Measurements from ENCODE around the gene KHDC1. TPM values are rescaled to one million over a fixed set of nuclear protein-coding genes. Genes with fewer than 3 reads are reported as not detected.
"Not testable (repeated sequence)": the region's sequence is repeated elsewhere in the genome, so short reads cannot be mapped to it uniquely, and the experiment has no call there.

Gene KHDC1
- polyA plus RNA-seq, 1 donor (not counting 4 experiments of a cell fraction or from before 2014, with no cell fraction given): 0.55 TPM

DNA sequence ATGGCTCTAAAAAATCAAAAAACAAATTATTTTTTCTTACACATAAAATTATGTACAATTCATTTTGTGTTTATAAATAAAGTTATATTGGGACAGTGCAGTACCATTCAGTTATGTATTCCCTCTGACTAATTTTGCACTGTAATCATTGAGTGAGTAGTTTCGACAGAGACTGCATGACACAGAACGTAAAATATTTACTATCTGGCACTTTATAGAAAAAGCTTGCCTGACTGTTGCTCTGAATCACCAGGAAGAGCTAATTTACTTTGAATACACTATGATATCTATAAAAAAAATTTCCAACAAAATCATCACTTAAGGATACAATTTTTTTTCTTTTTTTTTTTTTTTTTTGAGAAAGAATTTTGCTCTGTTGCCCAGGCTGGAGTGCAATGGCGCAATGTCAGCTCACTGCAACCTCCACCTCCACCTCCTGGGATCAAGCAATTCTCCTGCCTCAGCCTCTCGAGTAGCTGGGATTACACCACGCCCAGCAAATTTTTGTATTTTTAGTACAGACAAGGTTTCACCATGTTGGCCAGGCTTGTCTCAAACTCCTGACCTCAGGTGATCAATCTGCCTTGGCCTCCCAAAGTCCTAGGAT is 26.7 kb downstream of the KHDC1 start:
- Histone ChIP-seq H3K9ac (ENCODE audit: control insufficient read depth, extremely low read depth, insufficient read depth, low read length) (peak overlapping the region; percentile 28), H3K79me2 (ENCODE audit: control insufficient read depth, insufficient read depth, low read length) (no peaks in the 10 kb centered on the region), H3K27ac (ENCODE audit: control insufficient read depth, insufficient read depth, low read length) (peak overlapping the region; percentile 88), H3K27me3 (ENCODE audit: control insufficient read depth, extremely low read depth, insufficient read depth, low read length) (no peaks in the 10 kb centered on the region), H3K4me3 (ENCODE audit: control insufficient read depth in 2 of 3, extremely low read depth in 1 of 3, insufficient read depth in 2 of 3, low read depth in 1 of 3, low read length in 3 of 3) (no peak overlapping the region), H3K9me3 (ENCODE audit: control insufficient read depth, low read depth, low read length) (no peaks in the 10 kb centered on the region), H3K4me1 (ENCODE audit: control insufficient read depth, extremely low read depth, insufficient read depth, low read length) (peaks cover 21% of the 10 kb centered on the region), H3K4me2 (ENCODE audit: control insufficient read depth, extremely low read depth, insufficient read depth, low read depth, low read length) (no peak overlapping the region), H3K9me1 (ENCODE audit: control insufficient read depth, extremely low read depth, insufficient read depth, low read length) (no peaks in the 10 kb centered on the region), H4K20me1 (ENCODE audit: control insufficient read depth, extremely low read depth, insufficient read depth, low read length) (no peaks in the 10 kb centered on the region), H2AFZ (ENCODE audit: control insufficient read depth, low read length) (no peak overlapping the region), H3K36me3 (ENCODE audit: control insufficient read depth in 2 of 2, extremely low read depth in 1 of 2, insufficient read depth in 2 of 2, low read length in 2 of 2) (no peaks in the 10 kb centered on the region)
- TF ChIP-seq, protein P1, sequence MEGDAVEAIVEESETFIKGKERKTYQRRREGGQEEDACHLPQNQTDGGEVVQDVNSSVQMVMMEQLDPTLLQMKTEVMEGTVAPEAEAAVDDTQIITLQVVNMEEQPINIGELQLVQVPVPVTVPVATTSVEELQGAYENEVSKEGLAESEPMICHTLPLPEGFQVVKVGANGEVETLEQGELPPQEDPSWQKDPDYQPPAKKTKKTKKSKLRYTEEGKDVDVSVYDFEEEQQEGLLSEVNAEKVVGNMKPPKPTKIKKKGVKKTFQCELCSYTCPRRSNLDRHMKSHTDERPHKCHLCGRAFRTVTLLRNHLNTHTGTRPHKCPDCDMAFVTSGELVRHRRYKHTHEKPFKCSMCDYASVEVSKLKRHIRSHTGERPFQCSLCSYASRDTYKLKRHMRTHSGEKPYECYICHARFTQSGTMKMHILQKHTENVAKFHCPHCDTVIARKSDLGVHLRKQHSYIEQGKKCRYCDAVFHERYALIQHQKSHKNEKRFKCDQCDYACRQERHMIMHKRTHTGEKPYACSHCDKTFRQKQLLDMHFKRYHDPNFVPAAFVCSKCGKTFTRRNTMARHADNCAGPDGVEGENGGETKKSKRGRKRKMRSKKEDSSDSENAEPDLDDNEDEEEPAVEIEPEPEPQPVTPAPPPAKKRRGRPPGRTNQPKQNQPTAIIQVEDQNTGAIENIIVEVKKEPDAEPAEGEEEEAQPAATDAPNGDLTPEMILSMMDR (optimal IDR thresholded peaks at IDR 0.05 in 1 of 3, IDR thresholded peaks at IDR 0.05 in 1 of 3, conservative IDR thresholded peaks at IDR 0.05 in 1 of 3; ENCODE audit: extremely low read depth in 1 of 3, insufficient read depth in 2 of 3, low read length in 3 of 3): no peak
- no peak for TF ChIP-seq EZH2 (IDR thresholded peaks at IDR 0.05; ENCODE audit: low read length)
- peak; percentile 49 for DNase-seq (ENCODE audit: low read depth, low spot score)
- dilution Hi-C loops (cut with MboI; ENCODE audit: extremely low pct_ligation_motif_present, low sequenced_read_pairs): no loop called here
- no peak for FAIRE-seq

DNA sequence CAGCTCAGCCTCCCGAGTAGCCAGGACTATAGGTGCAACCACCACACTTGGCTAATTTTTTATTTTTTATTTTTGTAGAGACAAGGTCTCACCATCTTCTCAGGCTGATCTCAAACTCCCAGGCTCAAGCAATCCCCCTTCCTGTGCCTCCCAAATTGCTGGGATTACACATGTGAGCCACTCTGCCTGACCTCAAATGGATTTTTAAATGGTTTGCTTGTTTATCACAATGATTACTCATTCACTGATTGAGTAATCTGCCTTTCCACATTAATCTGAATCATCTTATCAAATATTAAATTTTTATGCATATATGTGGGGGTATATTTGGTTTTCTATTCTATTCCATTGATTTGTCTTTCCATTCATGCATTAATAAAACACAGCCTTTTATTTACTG is 28.3 kb downstream of the KHDC1 start:
- H2AFZ ChIP-seq (ENCODE audit: control insufficient read depth, low read length): no peak overlapping the region
- H3K79me2 ChIP-seq (ENCODE audit: control insufficient read depth, insufficient read depth, low read length): no peaks in the 10 kb centered on the region
- peak overlapping the region; percentile 56 for H3K4me2 ChIP-seq (ENCODE audit: control insufficient read depth, extremely low read depth, insufficient read depth, low read depth, low read length)
- H3K27ac ChIP-seq (ENCODE audit: control insufficient read depth, insufficient read depth, low read length): peak overlapping the region; percentile 88
- no peaks in the 10 kb centered on the region for H3K9me3 ChIP-seq (ENCODE audit: control insufficient read depth, low read depth, low read length)
- DNase-seq (ENCODE audit: low read depth, low spot score) (peak; percentile 44), FAIRE-seq (peak; percentile 56)
- no peaks in the 10 kb centered on the region for H3K9me1 ChIP-seq (ENCODE audit: control insufficient read depth, extremely low read depth, insufficient read depth, low read length)
- no peak overlapping the region for H3K9ac ChIP-seq (ENCODE audit: control insufficient read depth, extremely low read depth, insufficient read depth, low read length)
- no peak overlapping the region for H3K4me3 ChIP-seq (ENCODE audit: control insufficient read depth in 2 of 3, extremely low read depth in 1 of 3, insufficient read depth in 2 of 3, low read depth in 1 of 3, low read length in 3 of 3)
- H3K4me1 ChIP-seq (ENCODE audit: control insufficient read depth, extremely low read depth, insufficient read depth, low read length): peaks cover 21% of the 10 kb centered on the region
- no peaks in the 10 kb centered on the region for H4K20me1 ChIP-seq (ENCODE audit: control insufficient read depth, extremely low read depth, insufficient read depth, low read length)
- H3K27me3 ChIP-seq (ENCODE audit: control insufficient read depth, extremely low read depth, insufficient read depth, low read length): no peaks in the 10 kb centered on the region
- dilution Hi-C loops (cut with MboI; ENCODE audit: extremely low pct_ligation_motif_present, low sequenced_read_pairs): no loop called here
- H3K36me3 ChIP-seq (ENCODE audit: control insufficient read depth in 2 of 2, extremely low read depth in 1 of 2, insufficient read depth in 2 of 2, low read length in 2 of 2): no peaks in the 10 kb centered on the region
- no peak for TF ChIP-seq EZH2 (IDR thresholded peaks at IDR 0.05; ENCODE audit: low read length)
- TF ChIP-seq, protein P1 (optimal IDR thresholded peaks at IDR 0.05 in 1 of 3, IDR thresholded peaks at IDR 0.05 in 1 of 3, conservative IDR thresholded peaks at IDR 0.05 in 1 of 3; ENCODE audit: extremely low read depth in 1 of 3, insufficient read depth in 2 of 3, low read length in 3 of 3): no peak

DNA sequence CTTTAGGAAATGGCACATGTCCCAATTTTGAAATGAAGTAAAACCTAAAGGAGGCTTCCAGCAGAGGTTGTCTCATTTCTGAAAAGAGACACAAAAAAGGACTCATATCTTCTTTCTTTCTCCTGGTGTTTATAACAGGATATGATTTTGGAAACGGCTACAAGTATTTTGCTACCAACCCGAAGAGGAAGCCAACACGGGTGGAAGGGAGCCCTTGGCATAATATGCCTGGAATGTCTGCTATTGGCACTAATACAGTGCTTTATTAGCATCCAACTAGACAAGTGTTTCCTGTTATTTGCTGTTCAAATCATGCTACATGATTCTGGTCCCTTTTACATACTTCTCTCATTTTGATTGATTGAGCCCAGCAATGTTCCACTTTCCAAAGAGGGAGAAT is 29.0 kb downstream of the KHDC1 start:
- H3K9ac ChIP-seq (ENCODE audit: control insufficient read depth, extremely low read depth, insufficient read depth, low read length); H3K36me3 ChIP-seq (ENCODE audit: control insufficient read depth in 2 of 2, extremely low read depth in 1 of 2, insufficient read depth in 2 of 2, low read length in 2 of 2); DNase-seq (ENCODE audit: low read depth, low spot score); H3K9me3 ChIP-seq (ENCODE audit: control insufficient read depth, low read depth, low read length); dilution Hi-C loops (cut with MboI; ENCODE audit: extremely low pct_ligation_motif_present, low sequenced_read_pairs); H3K9me1 ChIP-seq (ENCODE audit: control insufficient read depth, extremely low read depth, insufficient read depth, low read length); H3K79me2 ChIP-seq (ENCODE audit: control insufficient read depth, insufficient read depth, low read length); H4K20me1 ChIP-seq (ENCODE audit: control insufficient read depth, extremely low read depth, insufficient read depth, low read length); H3K27me3 ChIP-seq (ENCODE audit: control insufficient read depth, extremely low read depth, insufficient read depth, low read length); H3K4me3 ChIP-seq (ENCODE audit: control insufficient read depth in 2 of 3, extremely low read depth in 1 of 3, insufficient read depth in 2 of 3, low read depth in 1 of 3, low read length in 3 of 3): not testable (repeated sequence)
- H2AFZ ChIP-seq (ENCODE audit: control insufficient read depth, low read length): peak overlapping the region; percentile 62
- peak overlapping the region; percentile 56 for H3K4me2 ChIP-seq (ENCODE audit: control insufficient read depth, extremely low read depth, insufficient read depth, low read depth, low read length)
- peak; percentile 94 for FAIRE-seq
- H3K4me1 ChIP-seq (ENCODE audit: control insufficient read depth, extremely low read depth, insufficient read depth, low read length): peaks cover 21% of the 10 kb centered on the region
- peak overlapping the region; percentile 71 for H3K27ac ChIP-seq (ENCODE audit: control insufficient read depth, insufficient read depth, low read length)

All from keratinocyte (primary cell).